GM12878 (cell line): ENCODE results near the gene DTD1. TPM values are rescaled to one million over a fixed set of nuclear protein-coding genes. Genes with fewer than 3 reads are reported as not detected.

Experiments used
- ATAC-seq: fragments of 200-7000 bp; cut with Tn5 transposase; 3 replicates; pipeline ENCODE4 v1.9.1; 2020; ENCODE audit warnings: mild to moderate bottlenecking, moderate library complexity
- BruUV-seq: library from RNA; stranded (reverse); fragments of 400-500 nt; replicated peaks from 2 replicates; lab custom pipeline; 2021; lab: Mats Ljungman, UMichigan
- CTCF ChIA-PET: fragments of 300-600 bp; sonication (Branson Sonifier 250); formaldehyde crosslinking; extraction: SDS; loops from one replicate; lab custom pipeline; 2021; ENCODE audit warnings: inconsistent platforms; lab: Yijun Ruan, JAX
- POLR2A ChIA-PET: fragments of 350-600 bp; formaldehyde crosslinking; extraction: SDS; loops from one replicate; lab custom pipeline; 2021; ENCODE audit warnings: inconsistent platforms; lab: Charles Lee
- RAD21 ChIA-PET: fragments of 300-600 bp; sonication (Branson Sonifier 250); formaldehyde crosslinking; loops from one replicate; lab custom pipeline; 2023; ENCODE audit warnings: antibody characterized with exemption; ENCODE audit not compliant: unreplicated experiment; lab: Charles Lee
- SMC1A ChIA-PET: fragments of 300-600 bp; sonication (Branson Sonifier 250); formaldehyde crosslinking; loops from one replicate; lab custom pipeline; 2023; ENCODE audit not compliant: unreplicated experiment, uncharacterized antibody; lab: Charles Lee
- DNase-seq: peaks from one replicate; pipeline ENCODE4 v3.0.0-alpha.2; 2011; ENCODE audit warnings: low read depth, low spot score
- FAIRE-seq: peaks from 3 replicates; lab custom pipeline; 2011; peaks lifted over from hg19 to GRCh38; lab: Jason Lieb, UNC
- H2AFZ ChIP-seq: 2 replicates; pipeline ENCODE4 v1.6.0; 2011; ENCODE audit warnings: low read depth, low read length, control low read depth; ENCODE audit not compliant: control insufficient read depth
- H3K27ac ChIP-seq: 2 replicates; pipeline ENCODE4 v1.5.1; 2011; ENCODE audit warnings: control low read depth; ENCODE audit not compliant: control insufficient read depth, insufficient read depth
- H3K27me3 ChIP-seq, 2 experiments: replicated peaks in 1 of 2; 2 replicates each; pipeline versions ENCODE4 v1.6.0 to v1.6.1; 2011; ENCODE audit warnings: low read length in 1 of 2; ENCODE audit not compliant: control insufficient read depth in 2 of 2, insufficient read depth in 2 of 2
- H3K36me3 ChIP-seq, 2 experiments: 2 replicates each; pipeline ENCODE4 v1.5.1; 2011; ENCODE audit warnings: low read length in 1 of 2; ENCODE audit not compliant: control insufficient read depth in 2 of 2, insufficient read depth in 2 of 2
- H3K4me1 ChIP-seq: 2 replicates; pipeline ENCODE4 v1.6.1; 2011; ENCODE audit warnings: mild to moderate bottlenecking, low read length, moderate library complexity, mixed read lengths; ENCODE audit not compliant: control insufficient read depth, insufficient read depth
- H3K4me2 ChIP-seq: 2 replicates; pipeline ENCODE4 v1.6.0; 2011; ENCODE audit warnings: control low read depth; ENCODE audit not compliant: control insufficient read depth, insufficient read depth
- H3K4me3 ChIP-seq: fragments of 200-600 bp; sonication (generic); 2 replicates; pipeline ENCODE4 v1.5.1; 2016
- H3K79me2 ChIP-seq: 2 replicates; pipeline ENCODE4 v1.6.0; 2011; ENCODE audit warnings: low read length; ENCODE audit not compliant: control insufficient read depth, insufficient read depth
- H3K9ac ChIP-seq: 2 replicates; pipeline ENCODE4 v1.8.0; 2011; ENCODE audit warnings: low read length, control low read depth, mixed read lengths; ENCODE audit not compliant: control insufficient read depth, insufficient read depth
- H3K9me3 ChIP-seq: replicated peaks from 3 replicates; pipeline ENCODE4 v1.5.1; 2011; ENCODE audit warnings: mild to moderate bottlenecking, low read length; ENCODE audit not compliant: control insufficient read depth, insufficient read depth
- H4K20me1 ChIP-seq: 2 replicates; pipeline ENCODE4 v1.6.0; 2011; ENCODE audit not compliant: control insufficient read depth, insufficient read depth
- CREM ChIP-seq: IDR thresholded peaks from 2 replicates; pipeline ENCODE4 v1.6.1; 2014; ENCODE audit warnings: antibody characterized with exemption, low read depth
- GABPA ChIP-seq: IDR thresholded peaks from 2 replicates; pipeline ENCODE4 v1.6.1; 2014; ENCODE audit warnings: antibody characterized with exemption, low read depth, mild to moderate bottlenecking, inconsistent platforms
- PAX5 ChIP-seq: IDR thresholded peaks from 2 replicates; pipeline ENCODE4 v1.6.1; 2011; ENCODE audit warnings: low read depth, low read length, borderline replicate concordance
- RAD21 ChIP-seq: IDR thresholded peaks from 2 replicates; pipeline ENCODE4 v1.6.1; 2011; ENCODE audit warnings: mild to moderate bottlenecking, low read depth, low read length, moderate library complexity; ENCODE audit not compliant: insufficient read depth
- SMC3 ChIP-seq: IDR thresholded peaks from 2 replicates; pipeline ENCODE4 v1.6.1; 2011; ENCODE audit warnings: low read length, improper control_type of control experiment, borderline replicate concordance
- STAT3 ChIP-seq: IDR thresholded peaks from 2 replicates; pipeline ENCODE4 v1.6.1; 2011; ENCODE audit warnings: low read depth, low read length, improper control_type of control experiment
- ZNF384 ChIP-seq: IDR thresholded peaks from 2 replicates; pipeline ENCODE4 v1.6.1; 2012; ENCODE audit warnings: low read depth, mild to moderate bottlenecking, low read length, improper control_type of control experiment, borderline replicate concordance
- ZNF622 ChIP-seq: fragments of 450-650 bp; IDR thresholded peaks from 2 replicates; pipeline ENCODE4 v1.6.1; 2017; ENCODE audit warnings: mild to moderate bottlenecking, inconsistent platforms
- ZZZ3 ChIP-seq: IDR thresholded peaks from 2 replicates; pipeline ENCODE4 v1.6.1; 2011; ENCODE audit warnings: low read depth; ENCODE audit not compliant: control insufficient read depth, insufficient read length
- WGBS: methylation state at CpG from one replicate; pipeline ENCODE4 v1.1.6; 2016; ENCODE audit warnings: low lambda C conversion rate; ENCODE audit not compliant: insufficient replicate concordance, insufficient coverage; ENCODE audit errors: missing lambda C conversion rate; 5-methylcytosine and 5-hydroxymethylcytosine counted together
- in situ Hi-C: fragments of 300-500 bp; cut with MboI; formaldehyde crosslinking; loops from 9 replicates; pipeline ENCODE4 v1.14.3; 2018; ENCODE audit warnings: mixed read lengths
- intact Hi-C: fragments of 100-400 bp; cut with micrococcal nuclease; formaldehyde crosslinking; loops from one replicate; pipeline ENCODE4 v1.14.2; 2022; ENCODE audit not compliant: unreplicated experiment
- polyA plus RNA-seq, 11 experiments: library from polyadenylated mRNA; depleted of rRNA in 4 of 11; unstranded in 6 of 11; stranded (reverse) in 5 of 11; fragments of >200 nt; fragmentation: Nextera tagmentation in 4 of 11; fragmentation: Illumina TruSeq in 1 of 11; extraction: Ambion mirVana in 4 of 11; extraction: Trizol in 1 of 11; gene quantifications; 1 replicate in 1 of 11; 2 replicates in 10 of 11; pipeline versions ENCODE4 v1.2.1 to v1.2.3, GENCODE V29; 2011 to 2016; ENCODE audit warnings: inconsistent platforms in 2 of 11, missing spikeins in 2 of 11, low read depth in 1 of 11
- total RNA-seq, 4 experiments: library from RNA; depleted of rRNA in 3 of 4; stranded (reverse); fragments of >200 nt in 3 of 4; fragmentation: Illumina TruSeq in 1 of 4; extraction: Trizol in 1 of 4; gene quantifications; 2 replicates each; pipeline versions ENCODE4 v1.2.1 to v1.2.3, GENCODE V29; 2013 to 2021
- TF ChIP-seq, protein P1 (sequence below): IDR thresholded peaks from 2 replicates; pipeline ENCODE4 v1.6.1; 2011; ENCODE audit warnings: borderline replicate concordance, low read depth, mild to moderate bottlenecking, moderate library complexity, mixed read lengths, low read length; ENCODE audit not compliant: insufficient read depth; ENCODE audit errors: extremely low read length
- TF ChIP-seq, protein P2 (sequence below): IDR thresholded peaks from 2 replicates; pipeline ENCODE4 v1.6.1; 2011; ENCODE audit warnings: low read depth, mild to moderate bottlenecking, low read length, moderate library complexity, borderline replicate concordance; ENCODE audit errors: extremely low read depth
- TF ChIP-seq, protein P3 (sequence below): IDR thresholded peaks from 2 replicates; pipeline ENCODE4 v1.6.1; 2011; ENCODE audit warnings: low read depth, low read length, improper control_type of control experiment, borderline replicate concordance
- TF ChIP-seq, protein P4 (sequence below), 3 experiments: IDR thresholded peaks in 2 of 3; conservative IDR thresholded peaks in 1 of 3; 2 replicates each; pipeline ENCODE4 v1.5.1; 2011; ENCODE audit warnings: low read depth in 3 of 3, low read length in 3 of 3, mild to moderate bottlenecking in 3 of 3, control low read depth in 2 of 3, moderate library complexity in 2 of 3, inconsistent platforms in 1 of 3, mixed read lengths in 1 of 3; ENCODE audit not compliant: control insufficient read depth in 2 of 3, insufficient read depth in 1 of 3; ENCODE audit errors: extremely low read depth in 1 of 3

DTD1 gene
- total and polyA plus RNA-seq, 10 of the 15 experiments (the other 5 are each of a cell fraction or from before 2014, with no cell fraction given), result 24.3 to 99.8 (median 63.3) TPM

DNA sequence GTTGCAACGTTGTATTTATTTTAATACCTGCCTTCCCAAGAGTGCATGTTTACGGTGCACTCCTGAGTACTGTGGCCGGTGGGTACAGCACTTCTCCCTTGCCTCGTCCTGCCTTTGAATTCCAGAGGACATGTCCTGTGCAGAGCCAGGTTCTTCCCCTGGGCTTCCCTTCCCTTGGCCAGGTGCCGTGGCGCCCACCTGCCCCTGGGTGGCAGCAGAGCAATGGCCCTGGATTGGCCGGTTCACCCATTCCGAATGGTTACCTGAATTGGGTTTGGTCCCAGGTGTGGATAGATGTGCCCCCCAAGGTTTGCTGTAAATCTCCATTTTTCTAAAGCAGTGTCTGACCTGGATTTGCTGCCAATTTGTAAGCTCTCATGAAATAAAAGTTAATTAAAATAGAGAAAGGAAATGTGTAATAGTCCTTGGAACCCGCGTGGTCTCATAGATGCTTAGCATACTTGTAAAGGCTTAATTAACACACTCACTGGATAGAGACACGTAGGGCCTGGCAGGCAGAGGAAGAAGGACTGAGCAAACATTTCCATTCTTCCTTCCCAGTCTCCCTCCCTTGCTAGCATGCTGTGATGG lies 40.6 kb downstream of the DTD1 start:
- Histone ChIP-seq H3K27ac (no peak overlapping the region), H4K20me1 (no peaks in the 10 kb centered on the region), H3K9ac (no peak overlapping the region), H3K9me3 (no peaks in the 10 kb centered on the region), H3K4me1 (no peaks in the 10 kb centered on the region), H3K27me3 (no peaks in the 10 kb centered on the region), H2AFZ (no peak overlapping the region), H3K79me2 (no peaks in the 10 kb centered on the region), H3K4me3 (no peak overlapping the region), H3K36me3 (no peaks in the 10 kb centered on the region; a peak in 2 of 4 replicates), H3K4me2 (no peak overlapping the region)
- ATAC-seq (peak; percentile 46; the same call in 2 of the 3 replicates), DNase-seq (no peak), FAIRE-seq (no peak)
- in situ Hi-C loops, result loop anchor here (10.0 to 25.0 kb wide), 2 partner anchors 559 to 1036 kb away; no protein-coding TSS in a partner anchor
- ChIA-PET CTCF (interaction anchor here (0.6 to 1.1 kb wide), 2 partner anchors 126 to 273 kb away, joined by 3 read pairs; no protein-coding TSS in a partner anchor), RAD21 (no interaction called here), POLR2A (no interaction called here), SMC1A (interaction anchor here (0.9 to 1.4 kb wide), 2 partner anchors 166 to 214 kb away, joined by 3 to 4 read pairs; no protein-coding TSS in a partner anchor)
- BruUV-seq, result no TSS peak
- 92% methylated on average over 11 of the region's 11 CpGs for WGBS
- TF ChIP-seq ZNF622, result no peak
- TF ChIP-seq PAX5, result no peak
- TF ChIP-seq GABPA, result no peak
- TF ChIP-seq, protein P1, sequence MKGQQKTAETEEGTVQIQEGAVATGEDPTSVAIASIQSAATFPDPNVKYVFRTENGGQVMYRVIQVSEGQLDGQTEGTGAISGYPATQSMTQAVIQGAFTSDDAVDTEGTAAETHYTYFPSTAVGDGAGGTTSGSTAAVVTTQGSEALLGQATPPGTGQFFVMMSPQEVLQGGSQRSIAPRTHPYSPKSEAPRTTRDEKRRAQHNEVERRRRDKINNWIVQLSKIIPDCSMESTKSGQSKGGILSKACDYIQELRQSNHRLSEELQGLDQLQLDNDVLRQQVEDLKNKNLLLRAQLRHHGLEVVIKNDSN, result no peak
- TF ChIP-seq, protein P2, sequence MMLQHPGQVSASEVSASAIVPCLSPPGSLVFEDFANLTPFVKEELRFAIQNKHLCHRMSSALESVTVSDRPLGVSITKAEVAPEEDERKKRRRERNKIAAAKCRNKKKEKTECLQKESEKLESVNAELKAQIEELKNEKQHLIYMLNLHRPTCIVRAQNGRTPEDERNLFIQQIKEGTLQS, result no peak
- no peak for TF ChIP-seq ZZZ3
- TF ChIP-seq, protein P3, sequence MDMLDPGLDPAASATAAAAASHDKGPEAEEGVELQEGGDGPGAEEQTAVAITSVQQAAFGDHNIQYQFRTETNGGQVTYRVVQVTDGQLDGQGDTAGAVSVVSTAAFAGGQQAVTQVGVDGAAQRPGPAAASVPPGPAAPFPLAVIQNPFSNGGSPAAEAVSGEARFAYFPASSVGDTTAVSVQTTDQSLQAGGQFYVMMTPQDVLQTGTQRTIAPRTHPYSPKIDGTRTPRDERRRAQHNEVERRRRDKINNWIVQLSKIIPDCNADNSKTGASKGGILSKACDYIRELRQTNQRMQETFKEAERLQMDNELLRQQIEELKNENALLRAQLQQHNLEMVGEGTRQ, result no peak
- TF ChIP-seq SMC3, result peak; percentile 26; the same call in 1 of the 2 replicates
- peak; percentile 51 for TF ChIP-seq RAD21
- TF ChIP-seq, protein P4, sequence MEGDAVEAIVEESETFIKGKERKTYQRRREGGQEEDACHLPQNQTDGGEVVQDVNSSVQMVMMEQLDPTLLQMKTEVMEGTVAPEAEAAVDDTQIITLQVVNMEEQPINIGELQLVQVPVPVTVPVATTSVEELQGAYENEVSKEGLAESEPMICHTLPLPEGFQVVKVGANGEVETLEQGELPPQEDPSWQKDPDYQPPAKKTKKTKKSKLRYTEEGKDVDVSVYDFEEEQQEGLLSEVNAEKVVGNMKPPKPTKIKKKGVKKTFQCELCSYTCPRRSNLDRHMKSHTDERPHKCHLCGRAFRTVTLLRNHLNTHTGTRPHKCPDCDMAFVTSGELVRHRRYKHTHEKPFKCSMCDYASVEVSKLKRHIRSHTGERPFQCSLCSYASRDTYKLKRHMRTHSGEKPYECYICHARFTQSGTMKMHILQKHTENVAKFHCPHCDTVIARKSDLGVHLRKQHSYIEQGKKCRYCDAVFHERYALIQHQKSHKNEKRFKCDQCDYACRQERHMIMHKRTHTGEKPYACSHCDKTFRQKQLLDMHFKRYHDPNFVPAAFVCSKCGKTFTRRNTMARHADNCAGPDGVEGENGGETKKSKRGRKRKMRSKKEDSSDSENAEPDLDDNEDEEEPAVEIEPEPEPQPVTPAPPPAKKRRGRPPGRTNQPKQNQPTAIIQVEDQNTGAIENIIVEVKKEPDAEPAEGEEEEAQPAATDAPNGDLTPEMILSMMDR (IDR thresholded peaks at IDR 0.05 in 2 of 3, conservative IDR thresholded peaks at IDR 0.05 in 1 of 3; ENCODE audit: control insufficient read depth in 2 of 3, extremely low read depth in 1 of 3, insufficient read depth in 1 of 3, low read depth in 3 of 3, low read length in 3 of 3), result peak; percentile 40 to 59 (median 56)
- TF ChIP-seq CREM, result no peak
- no peak for TF ChIP-seq STAT3
- TF ChIP-seq ZNF384, result no peak
- intact Hi-C loops, result no loop called here
